HEK293 (cell line): Measurements from ENCODE around the gene HAO1.

Experiments
- BCL11B ChIP-seq: fragments of 450-650 bp; formaldehyde crosslinking; IDR thresholded peaks from 2 replicates; pipeline ENCODE4 v1.5.1; 2016; ENCODE audit warnings: low read depth, missing biosample characterization, missing genetic modification characterization
- CTCF ChIP-seq: fragments of 450-650 bp; formaldehyde crosslinking; IDR thresholded peaks from 2 replicates; pipeline ENCODE4 v1.5.1; 2016; ENCODE audit warnings: missing biosample characterization, missing genetic modification characterization
- KLF9 ChIP-seq: fragments of 450-650 bp; formaldehyde crosslinking; IDR thresholded peaks from 2 replicates; pipeline ENCODE4 v1.5.1; 2016; ENCODE audit warnings: missing biosample characterization, missing genetic modification characterization, low read depth
- REST ChIP-seq: fragments of 450-650 bp; formaldehyde crosslinking; IDR thresholded peaks from 2 replicates; pipeline ENCODE4 v1.5.1; 2016; ENCODE audit warnings: missing biosample characterization, missing genetic modification characterization
- ZNF148 ChIP-seq: fragments of 450-650 bp; formaldehyde crosslinking; IDR thresholded peaks from 2 replicates; pipeline ENCODE4 v1.5.0; 2017; ENCODE audit warnings: missing biosample characterization, missing genetic modification characterization, borderline replicate concordance
- ZNF624 ChIP-seq: fragments of 450-650 bp; formaldehyde crosslinking; IDR thresholded peaks from 2 replicates; pipeline ENCODE4 v1.5.1; 2017; ENCODE audit warnings: missing biosample characterization, missing genetic modification characterization
- ZNF830 ChIP-seq: fragments of 450-650 bp; IDR thresholded peaks from 2 replicates; pipeline ENCODE4 v1.5.0; 2018; ENCODE audit warnings: missing biosample characterization, missing genetic modification characterization, low read depth, mild to moderate bottlenecking, moderate library complexity

GRCh38 chr20:7858734-7859250, 81.5 kb downstream of the HAO1 start:
- TF ChIP-seq CTCF (tag by site-specific recombination) (no peak), REST (no peak), ZNF624 (tag by site-specific recombination) (no peak), ZNF148 (no peak), ZNF830 (tag by site-specific recombination) (no peak), BCL11B (tag by site-specific recombination) (no peak), KLF9 (tag by site-specific recombination) (no peak)
